Neural progenitor cell (in vitro differentiated cells): ENCODE results near the gene GDF15.

Experiments
- CTCF ChIP-seq: fragments of 200-600 bp; sonication (generic); IDR thresholded peaks from 2 replicates; pipeline ENCODE4 v1.5.1; 2017; ENCODE audit warnings: antibody characterized with exemption, mild to moderate bottlenecking
- EZH2phosphoT487 ChIP-seq: fragments of 200-600 bp; sonication (generic); IDR thresholded peaks from 2 replicates; pipeline ENCODE4 v1.6.1; 2017; ENCODE audit warnings: antibody characterized with exemption

DNA sequence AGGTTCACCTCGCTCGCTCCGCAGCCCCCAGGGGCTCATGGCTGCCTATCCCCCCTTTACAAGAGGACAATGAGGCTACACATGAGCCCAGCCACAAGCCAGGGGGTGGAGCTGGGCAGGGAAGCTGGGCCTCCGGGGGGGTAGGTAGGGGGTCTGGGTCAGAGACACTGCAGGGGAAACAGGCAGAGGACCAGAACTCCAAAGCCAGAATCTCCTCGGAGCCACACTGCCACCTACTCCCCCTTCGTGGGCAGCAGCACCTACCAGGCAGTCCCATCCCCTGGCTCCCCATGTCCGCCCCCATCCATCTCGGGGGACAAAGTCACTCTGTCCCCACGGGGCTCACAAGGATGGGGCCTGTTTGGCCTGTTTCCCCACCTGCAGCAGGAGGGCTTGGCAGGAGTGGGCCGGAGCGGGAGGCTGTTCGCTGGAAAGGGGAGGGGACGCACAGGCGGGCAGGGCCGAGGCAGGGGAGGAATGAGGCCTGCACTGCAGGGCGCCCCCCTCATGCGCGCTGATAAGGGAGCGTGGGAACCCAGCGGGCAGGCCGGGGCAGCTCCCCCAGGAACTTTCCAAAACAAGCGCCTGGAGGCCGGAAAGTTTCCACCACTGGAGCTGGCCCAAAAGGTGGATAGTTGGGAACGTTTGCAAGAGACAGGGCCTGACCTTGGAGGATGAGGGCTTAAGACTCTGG lies 52.5 kb downstream of the GDF15 start:
- TF ChIP-seq EZH2phosphoT487 (no peak), CTCF (no peak)
